ENCODE data around the gene CNNM3.
A peak's percentile ranks its signal among the peaks of the same experiment; 100 is the strongest.
"Not testable (repeated sequence)": the region's sequence is repeated elsewhere in the genome, so short reads cannot be mapped to it uniquely, and the experiment has no call there.

Gene CNNM3

GRCh38 chr2:96798733-96799622, 17.1 kb upstream of the CNNM3 start:
- FAIRE-seq (no peak), DNase-seq (ENCODE audit: extremely low spot score, insufficient read length, low read depth) (no peak)

- FAIRE-seq (no peak), DNase-seq (ENCODE audit: extremely low spot score, insufficient read length, low read depth) (no peak)
Measured at GRCh38 chr2:96799623-96799935, 16.5 kb upstream of the CNNM3 start.

- no peak for FAIRE-seq
- no peak for DNase-seq (ENCODE audit: extremely low spot score, insufficient read length, low read depth)
Measured at GRCh38 chr2:96800061-96801004, 15.7 kb upstream of the CNNM3 start.

- DNase-seq (ENCODE audit: extremely low spot score, insufficient read length, low read depth) = peak; percentile 75
- peak; percentile 90 for FAIRE-seq
Measured at GRCh38 chr2:96801005-96801785, 14.9 kb upstream of the CNNM3 start.

- FAIRE-seq (peak; percentile 82), DNase-seq (ENCODE audit: extremely low spot score, insufficient read length, low read depth) (peak; percentile 36)
Measured at GRCh38 chr2:96801786-96802595, 14.1 kb upstream of the CNNM3 start.

- no peak for FAIRE-seq
- DNase-seq (ENCODE audit: extremely low spot score, insufficient read length, low read depth) = no peak
Measured at GRCh38 chr2:96802721-96803120, 13.3 kb upstream of the CNNM3 start.

DNA sequence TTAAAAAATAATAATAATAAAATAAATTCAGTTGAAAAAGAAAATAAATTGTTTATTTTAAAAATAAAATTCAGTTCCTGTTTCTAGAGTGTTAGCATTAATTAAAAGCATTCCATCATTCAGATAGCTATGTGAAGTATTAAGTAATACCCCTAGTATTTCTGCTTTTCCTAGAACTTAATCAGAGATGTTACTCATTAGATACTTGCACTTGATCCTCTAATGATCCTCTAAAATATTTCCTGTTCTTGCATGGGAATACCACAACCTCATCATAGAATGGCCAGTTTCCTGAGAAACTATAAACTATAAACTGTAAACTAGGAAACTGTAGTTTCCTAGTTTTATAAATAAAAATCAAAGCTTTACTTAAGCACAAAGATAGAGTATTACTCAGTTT, 11.1 kb upstream of the CNNM3 start:
- no peak for DNase-seq (ENCODE audit: extremely low spot score, insufficient read length, low read depth)
- no peak for FAIRE-seq

- not testable (repeated sequence) for FAIRE-seq
Measured at GRCh38 chr2:96805946-96806345, 10.1 kb upstream of the CNNM3 start.

GRCh38 chr2:96806468-96807126, 9.5 kb upstream of the CNNM3 start:
- peak; percentile 91 for FAIRE-seq
- DNase-seq (ENCODE audit: extremely low spot score, insufficient read length, low read depth) = peak; percentile 47

More at GRCh38 chr2:96805946-96806345, 10.1 kb upstream of the CNNM3 start:
- DNase-seq (ENCODE audit: extremely low spot score, insufficient read length, low read depth) = not testable (repeated sequence)

GRCh38 chr2:96807127-96807471, 9.0 kb upstream of the CNNM3 start:
- DNase-seq (ENCODE audit: extremely low spot score, insufficient read length, low read depth) = no peak
- FAIRE-seq = no peak

DNA sequence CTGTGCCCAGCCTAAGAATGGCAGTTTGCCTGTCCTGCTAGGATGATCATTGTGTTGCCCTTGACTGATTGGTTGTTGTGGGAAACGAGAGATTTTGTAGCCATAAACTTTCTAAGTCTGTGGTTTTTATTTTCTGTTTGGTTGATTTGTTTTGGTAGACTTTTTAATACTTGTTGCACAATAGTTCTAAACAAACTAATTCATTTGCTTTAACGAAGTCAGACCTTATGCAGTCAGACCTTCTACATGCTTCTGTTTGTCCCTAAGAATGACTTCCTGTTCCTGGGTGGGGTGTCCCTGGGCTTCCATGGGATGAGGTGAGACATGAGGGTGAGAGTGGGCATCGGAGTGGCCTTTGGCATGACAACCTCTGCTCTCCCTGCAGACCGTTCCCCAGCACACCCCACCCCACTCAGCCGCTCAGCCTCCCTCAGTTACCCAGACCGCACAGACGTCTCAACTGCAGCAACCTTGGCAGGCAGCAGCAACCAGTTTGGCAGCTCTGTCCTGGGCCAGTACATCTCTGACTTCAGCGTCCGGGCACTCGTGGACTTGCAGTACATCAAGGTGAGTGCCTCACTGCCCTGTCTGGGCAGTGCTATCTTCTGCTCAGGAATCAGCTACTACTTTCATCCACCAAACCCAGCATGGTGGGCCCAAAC, 7.8 kb upstream of the CNNM3 start:
- FAIRE-seq = no peak
- DNase-seq (ENCODE audit: extremely low spot score, insufficient read length, low read depth) = no peak

DNA sequence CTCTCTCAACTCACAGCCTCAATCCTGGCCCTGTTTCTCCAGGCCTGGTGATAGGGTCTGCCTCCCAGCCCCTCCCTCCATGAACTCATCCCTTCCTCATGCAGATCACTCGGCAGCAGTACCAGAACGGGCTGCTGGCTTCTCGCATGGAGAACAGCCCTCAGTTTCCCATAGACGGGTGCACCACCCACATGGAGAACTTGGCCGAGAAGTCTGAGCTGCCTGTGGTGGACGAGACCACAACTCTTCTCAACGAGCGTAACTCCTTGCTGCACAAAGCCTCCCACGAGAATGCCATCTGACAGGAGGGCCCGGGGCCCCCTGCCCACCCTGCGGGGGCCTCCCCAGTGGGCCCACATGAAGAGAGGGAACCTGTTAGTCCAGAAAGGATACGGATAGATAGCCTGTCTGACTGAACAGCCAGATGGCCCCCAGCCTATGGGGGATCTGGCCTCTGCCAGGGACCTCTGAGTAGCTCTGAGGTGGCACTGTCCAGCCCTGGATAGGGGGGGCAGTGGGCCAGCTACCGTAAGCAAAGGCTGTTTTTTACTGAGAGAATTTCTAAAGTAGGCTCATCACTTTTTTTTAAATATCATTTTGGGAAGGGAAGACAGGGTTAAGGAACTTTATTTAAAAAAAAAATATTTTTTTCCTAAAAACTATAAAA, 6.7 kb upstream of the CNNM3 start:
- FAIRE-seq (no peak), DNase-seq (ENCODE audit: extremely low spot score, insufficient read length, low read depth) (no peak)

DNA sequence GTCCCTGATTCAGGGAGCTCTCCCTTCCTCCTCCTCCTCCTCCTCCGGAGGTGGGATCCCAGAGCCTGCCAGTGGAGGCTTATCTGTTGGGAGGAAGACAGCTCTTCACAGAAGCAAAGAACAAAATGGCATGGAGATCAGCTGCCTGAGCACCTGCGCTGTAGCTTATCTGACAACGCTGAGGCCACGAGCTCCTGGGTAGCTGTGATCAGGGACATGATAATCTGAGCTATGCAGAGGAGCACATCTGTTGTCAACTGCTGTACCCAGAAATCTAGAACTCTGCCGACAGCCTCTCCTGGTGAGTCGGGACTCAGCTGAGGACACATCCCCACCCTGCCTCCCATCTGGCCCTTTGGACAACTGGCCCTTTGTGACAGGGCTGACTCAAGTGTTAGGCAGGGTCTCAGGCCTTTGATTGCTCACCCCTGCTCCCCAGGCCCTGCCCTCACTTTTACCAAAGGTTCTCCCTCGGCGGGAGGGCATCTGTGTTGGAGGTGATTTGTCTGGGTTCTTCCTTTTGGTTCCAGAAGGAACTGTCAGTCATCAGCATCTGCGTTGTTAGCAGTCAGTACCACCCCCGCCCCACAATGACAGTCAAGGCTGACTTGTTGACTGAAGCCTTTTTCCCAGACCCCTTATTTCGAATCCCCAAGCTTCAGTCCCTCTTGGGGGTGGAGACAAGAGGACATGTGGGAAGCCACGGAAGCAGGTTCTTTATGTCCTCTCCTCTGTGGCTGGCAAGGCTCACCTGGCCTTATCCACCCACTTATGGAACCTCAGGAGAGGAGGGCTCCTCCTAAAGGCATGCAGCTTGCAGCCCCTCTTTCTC, 5.9 kb upstream of the CNNM3 start:
- FAIRE-seq (no peak), DNase-seq (ENCODE audit: extremely low spot score, insufficient read length, low read depth) (no peak)

GRCh38 chr2:96810783-96811192, 5.3 kb upstream of the CNNM3 start:
- FAIRE-seq (no peak), DNase-seq (ENCODE audit: extremely low spot score, insufficient read length, low read depth) (no peak)

- FAIRE-seq (no peak), DNase-seq (ENCODE audit: extremely low spot score, insufficient read length, low read depth) (no peak)
Measured at GRCh38 chr2:96811917-96812316, 4.2 kb upstream of the CNNM3 start.

GRCh38 chr2:96813656-96814055, 2.4 kb upstream of the CNNM3 start:
- DNase-seq (ENCODE audit: extremely low spot score, insufficient read length, low read depth) (no peak), FAIRE-seq (no peak)
